Stimulated activated CD4-positive, alpha-beta T cell treated with anti-CD3 and anti-CD28 coated beads, Interleukin-1b, Interleukin-23, amount 100 ng/mL, for 24 hours (primary cell): ENCODE results near the gene LDB3.

Source experiments
- DNase-seq, 4 experiments: peaks; one replicate each; pipeline ENCODE4 v3.0.0-alpha.2; 2020; ENCODE audit warnings: low read depth in 4 of 4, low spot score in 1 of 4

The LDB3 gene

DNA sequence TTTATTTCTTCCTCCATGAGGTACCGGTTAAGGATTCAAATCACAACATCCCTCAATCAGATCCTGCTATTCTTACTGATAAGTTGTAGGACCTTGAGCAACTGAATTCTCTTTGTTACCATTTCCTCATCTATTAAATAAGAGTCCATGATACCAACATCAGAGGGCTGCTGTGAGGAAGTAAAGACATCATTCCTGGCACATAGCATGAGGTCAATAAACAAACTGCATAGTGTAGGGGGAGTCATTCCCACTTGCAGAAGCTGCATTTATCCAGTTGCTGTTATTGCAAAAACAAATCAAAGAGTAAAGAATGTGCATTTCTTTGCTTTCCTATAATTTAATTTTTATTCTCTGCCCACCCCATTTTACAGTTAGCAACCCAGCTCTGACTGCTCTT lies 36.8 kb downstream of the LDB3 start:
- no peak for DNase-seq

GRCh38 chr10:86705905-86706304 lies 37.6 kb downstream of the LDB3 start:
- DNase-seq: no peak

GRCh38 chr10:86706401-86706841 lies 38.1 kb downstream of the LDB3 start:
- DNase-seq: no peak

DNA sequence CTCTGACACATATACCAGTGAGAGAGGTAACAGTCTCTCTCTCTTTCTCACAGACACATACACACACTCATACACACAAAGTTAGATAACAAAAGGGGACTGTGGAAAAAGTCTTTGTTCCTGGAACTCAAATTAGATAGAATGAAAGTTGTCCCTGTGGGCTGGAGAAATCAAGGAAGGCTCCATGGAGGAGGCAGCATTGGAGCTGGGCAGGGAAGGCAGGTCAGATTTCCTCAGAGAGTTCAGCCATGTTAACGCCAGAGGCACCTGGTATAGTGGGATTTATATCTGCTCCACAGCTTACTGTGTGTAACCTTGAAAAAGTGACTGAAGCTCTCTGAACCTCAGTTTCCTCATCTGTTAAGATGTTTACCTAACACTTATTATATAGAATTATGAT lies 38.7 kb downstream of the LDB3 start:
- DNase-seq: no peak

GRCh38 chr10:86707505-86707904 lies 39.2 kb downstream of the LDB3 start:
- DNase-seq: no peak

DNA sequence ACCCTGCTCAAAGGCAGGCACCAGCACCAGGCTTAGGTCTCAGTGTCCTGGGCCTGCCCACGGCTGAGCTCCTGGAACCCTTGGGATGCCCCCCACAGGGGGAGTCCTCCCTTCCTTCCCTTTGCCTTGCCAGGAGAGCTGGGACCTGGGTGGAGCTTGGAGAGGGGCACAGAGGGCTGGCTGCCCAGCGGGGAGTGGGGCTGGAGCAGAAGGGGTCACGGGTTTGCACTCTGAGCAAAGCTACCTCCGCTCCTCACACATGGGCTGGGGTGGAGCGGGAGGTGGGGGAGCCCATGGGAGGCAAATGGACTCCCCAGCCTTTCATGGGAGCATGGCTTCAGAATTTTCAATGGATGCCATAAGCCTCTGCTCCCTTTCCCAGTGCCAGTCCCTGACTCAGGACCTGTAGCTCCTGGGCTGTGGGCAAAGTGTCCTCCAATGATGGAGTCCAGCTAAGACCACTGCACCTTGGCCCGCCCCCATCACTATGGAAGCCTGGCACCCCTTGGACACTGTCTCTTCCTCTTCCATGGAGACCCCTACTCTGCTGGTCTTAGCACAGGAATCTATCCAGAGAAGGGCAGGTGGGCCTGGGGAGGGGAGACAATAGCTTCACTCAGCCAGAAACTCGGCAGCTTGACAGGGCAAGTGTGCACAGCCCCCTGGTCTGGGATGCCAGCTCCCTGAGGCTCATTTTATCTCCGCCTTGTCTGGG lies 39.9 kb downstream of the LDB3 start:
- no peak for DNase-seq

DNA sequence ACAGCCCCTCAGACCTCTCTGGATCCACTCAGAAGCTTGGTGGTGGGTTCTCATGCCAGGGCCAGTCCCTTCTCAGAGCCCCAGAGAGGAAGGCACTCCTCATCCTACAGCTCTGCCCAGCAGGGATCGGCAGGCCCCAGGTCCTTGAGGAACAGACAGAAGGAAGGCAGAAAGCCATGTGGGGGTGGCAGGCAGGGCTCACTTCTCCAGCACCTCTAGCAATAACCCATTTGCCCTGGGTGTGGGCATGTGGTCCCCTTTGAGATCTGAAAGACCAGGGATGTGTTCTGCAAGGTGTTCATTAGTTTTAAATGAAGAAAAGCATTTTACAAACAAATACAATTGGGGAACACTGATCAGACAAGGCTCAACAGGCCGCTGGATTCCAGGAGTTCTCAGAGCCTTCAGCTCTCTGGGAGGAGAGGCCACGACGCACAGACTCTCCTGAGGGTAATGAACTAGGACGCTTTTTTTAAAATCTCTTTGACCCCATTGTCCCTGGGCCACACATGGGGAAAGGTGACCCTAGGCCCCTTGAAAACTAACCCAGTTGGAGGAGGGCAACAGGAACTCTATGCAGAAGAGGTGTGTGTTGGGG lies 40.6 kb downstream of the LDB3 start:
- no peak for DNase-seq

GRCh38 chr10:86709396-86710185 lies 41.3 kb downstream of the LDB3 start:
- DNase-seq: no peak

DNA sequence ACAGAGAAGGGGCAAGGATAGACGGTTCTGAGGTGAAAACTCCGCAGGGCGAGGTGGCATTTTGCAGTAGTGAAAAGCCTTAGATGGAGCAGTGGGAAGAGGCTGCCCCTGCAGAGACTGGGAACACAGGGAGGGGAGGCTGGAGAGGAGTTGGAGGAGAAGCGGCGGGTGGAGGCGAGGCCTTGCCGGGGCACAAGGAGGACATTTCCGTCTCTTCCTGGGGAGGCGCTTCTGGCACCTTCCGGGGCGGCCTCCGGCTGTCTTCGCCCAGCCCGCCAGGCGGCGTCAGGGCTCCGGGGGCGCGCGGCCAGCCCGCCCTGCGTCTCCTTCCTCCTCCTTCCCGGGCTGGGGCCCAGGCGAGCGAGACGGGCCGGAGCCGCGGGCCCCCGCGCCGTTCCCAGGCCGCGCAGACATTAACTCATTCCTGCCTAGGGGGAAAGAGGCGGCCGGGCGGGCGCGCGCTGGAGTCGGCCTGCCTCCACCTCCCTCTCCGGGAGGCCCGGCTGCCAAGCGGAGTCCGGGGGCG lies 42.7 kb downstream of the LDB3 start:
- DNase-seq: peak; percentile 57 to 74 (median 64)

- DNase-seq: peak in 3 of 4 experiments; percentile 21 to 35 (median 34)
Measured at GRCh38 chr10:86711513-86712316, 43.4 kb downstream of the LDB3 start.

DNA sequence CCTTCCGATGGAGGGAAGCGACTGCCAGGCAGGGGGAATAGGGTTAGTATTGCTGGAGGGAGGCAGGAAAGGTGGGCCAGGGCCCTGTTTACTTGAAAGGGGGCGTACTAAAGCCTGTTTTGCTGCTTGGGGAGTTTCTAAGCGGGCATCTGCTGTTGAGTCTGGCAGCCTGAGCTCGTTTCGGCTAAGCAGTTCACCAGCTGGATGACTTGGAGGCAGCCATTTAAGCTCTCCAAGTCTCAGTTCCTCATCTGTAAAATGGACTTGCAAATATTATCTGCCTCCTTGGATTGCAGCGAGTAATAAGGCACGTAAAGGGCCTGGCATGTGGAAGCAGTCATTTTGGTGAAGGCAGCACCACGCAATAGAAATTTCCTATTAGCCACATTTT lies 44.0 kb downstream of the LDB3 start:
- no peak for DNase-seq

GRCh38 chr10:86715156-86715795 lies 47.0 kb downstream of the LDB3 start:
- no peak for DNase-seq

GRCh38 chr10:86715836-86716235 lies 47.5 kb downstream of the LDB3 start:
- no peak for DNase-seq

DNA sequence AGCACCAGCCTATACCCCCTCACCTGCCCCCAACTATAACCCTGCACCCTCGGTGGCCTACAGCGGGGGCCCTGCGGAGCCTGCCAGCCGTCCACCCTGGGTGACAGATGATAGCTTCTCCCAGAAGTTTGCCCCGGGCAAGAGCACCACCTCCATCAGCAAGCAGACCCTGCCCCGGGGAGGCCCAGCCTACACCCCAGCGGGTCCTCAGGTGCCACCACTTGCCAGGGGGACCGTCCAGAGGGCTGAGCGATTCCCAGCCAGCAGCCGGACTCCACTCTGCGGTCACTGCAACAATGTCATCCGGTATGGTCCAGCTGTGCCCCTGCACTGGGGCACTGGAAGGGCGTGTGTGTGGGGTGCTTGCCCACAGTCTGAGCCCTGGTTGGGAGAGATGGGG lies 48.2 kb downstream of the LDB3 start:
- DNase-seq: no peak

DNA sequence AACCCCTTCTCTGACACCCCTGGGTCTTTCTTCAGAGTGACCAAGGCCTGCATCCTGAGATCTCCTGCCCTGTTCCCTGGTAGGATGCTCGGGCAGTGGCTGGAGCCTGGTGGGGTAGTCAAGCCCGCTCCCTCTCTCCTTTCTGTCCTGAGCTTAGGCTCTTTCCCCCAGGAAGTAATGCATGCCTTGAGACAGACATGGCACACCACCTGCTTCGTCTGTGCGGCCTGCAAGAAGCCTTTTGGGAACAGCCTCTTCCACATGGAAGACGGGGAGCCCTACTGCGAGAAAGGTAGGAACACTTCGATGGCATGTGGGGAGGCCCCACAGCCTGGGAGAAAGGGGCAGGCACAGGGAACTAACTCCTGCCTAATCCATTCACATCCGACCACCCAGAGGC lies 50.2 kb downstream of the LDB3 start:
- DNase-seq: no peak

GRCh38 chr10:86721232-86721631 lies 52.9 kb downstream of the LDB3 start:
- no peak for DNase-seq

- no peak for DNase-seq
Measured at GRCh38 chr10:86723009-86723408, 54.7 kb downstream of the LDB3 start.

GRCh38 chr10:86724445-86724844 lies 56.1 kb downstream of the LDB3 start:
- no peak for DNase-seq

DNA sequence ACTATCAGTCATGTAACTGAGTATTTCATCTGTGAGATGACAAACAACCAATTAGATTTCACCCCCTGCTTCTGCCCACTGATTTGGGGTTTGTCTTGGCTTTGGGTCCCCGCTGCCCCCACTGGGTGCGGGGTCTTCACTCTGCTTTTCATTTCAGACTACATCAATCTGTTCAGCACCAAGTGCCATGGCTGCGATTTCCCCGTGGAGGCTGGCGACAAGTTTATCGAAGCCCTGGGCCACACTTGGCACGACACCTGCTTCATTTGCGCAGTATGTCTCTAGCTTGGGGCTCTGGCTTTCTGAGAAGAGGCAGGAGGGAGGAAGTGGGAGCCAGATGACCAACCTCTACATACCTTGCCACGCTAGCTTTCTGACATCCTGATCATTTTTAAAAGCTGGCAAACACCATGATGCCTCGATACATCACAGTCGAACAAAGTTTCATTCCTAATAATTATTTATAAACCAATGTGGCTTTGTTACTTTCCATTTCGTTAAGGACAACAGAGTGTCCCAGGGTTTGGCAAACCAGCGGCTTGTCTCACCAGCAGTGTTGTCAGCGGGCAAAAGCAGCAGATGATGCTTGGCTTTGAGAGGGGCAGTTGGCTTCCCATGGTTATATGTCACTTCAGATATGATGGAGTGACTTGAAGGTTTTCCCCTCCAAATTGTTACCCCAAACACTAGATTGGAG lies 57.8 kb downstream of the LDB3 start:
- no peak for DNase-seq

DNA sequence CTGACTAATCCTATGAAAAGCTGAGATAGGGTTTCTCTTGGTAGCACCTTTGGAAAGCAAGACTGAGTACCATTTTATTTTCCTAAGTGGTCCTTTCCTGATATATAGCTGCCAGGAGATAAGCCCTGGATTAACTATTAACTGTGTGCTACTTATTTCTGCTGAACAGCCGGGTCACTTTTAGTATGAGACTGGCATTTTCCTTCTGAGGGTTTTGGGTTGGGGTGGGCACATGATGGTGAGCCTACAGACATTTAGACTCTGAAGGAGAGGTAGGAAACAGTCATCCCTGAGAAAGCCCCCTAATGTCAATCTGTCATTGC lies 58.3 kb downstream of the LDB3 start:
- DNase-seq: no peak
